Vagina (tissue), 2 donors: ENCODE data around the gene NCKAP5L.

Source experiments
- POLR2A ChIP-seq, 2 donors: fragments of 450-650 bp; IDR thresholded peaks; one replicate each; pipeline ENCODE4 v1.6.1; 2017; ENCODE audit warnings: antibody characterized with exemption in 2 of 2, mild to moderate bottlenecking in 2 of 2, moderate library complexity in 2 of 2
- TF ChIP-seq, protein P1 (sequence below), 3 experiments: fragments of 450-650 bp in 2 of 3; fragments of 200-600 bp in 1 of 3; sonication (generic) in 1 of 3; IDR thresholded peaks; one replicate each; pipeline ENCODE4 v1.5.1; 2017 to 2019; ENCODE audit warnings: antibody characterized with exemption in 3 of 3, mild to moderate bottlenecking in 2 of 3, moderate library complexity in 2 of 3

DNA sequence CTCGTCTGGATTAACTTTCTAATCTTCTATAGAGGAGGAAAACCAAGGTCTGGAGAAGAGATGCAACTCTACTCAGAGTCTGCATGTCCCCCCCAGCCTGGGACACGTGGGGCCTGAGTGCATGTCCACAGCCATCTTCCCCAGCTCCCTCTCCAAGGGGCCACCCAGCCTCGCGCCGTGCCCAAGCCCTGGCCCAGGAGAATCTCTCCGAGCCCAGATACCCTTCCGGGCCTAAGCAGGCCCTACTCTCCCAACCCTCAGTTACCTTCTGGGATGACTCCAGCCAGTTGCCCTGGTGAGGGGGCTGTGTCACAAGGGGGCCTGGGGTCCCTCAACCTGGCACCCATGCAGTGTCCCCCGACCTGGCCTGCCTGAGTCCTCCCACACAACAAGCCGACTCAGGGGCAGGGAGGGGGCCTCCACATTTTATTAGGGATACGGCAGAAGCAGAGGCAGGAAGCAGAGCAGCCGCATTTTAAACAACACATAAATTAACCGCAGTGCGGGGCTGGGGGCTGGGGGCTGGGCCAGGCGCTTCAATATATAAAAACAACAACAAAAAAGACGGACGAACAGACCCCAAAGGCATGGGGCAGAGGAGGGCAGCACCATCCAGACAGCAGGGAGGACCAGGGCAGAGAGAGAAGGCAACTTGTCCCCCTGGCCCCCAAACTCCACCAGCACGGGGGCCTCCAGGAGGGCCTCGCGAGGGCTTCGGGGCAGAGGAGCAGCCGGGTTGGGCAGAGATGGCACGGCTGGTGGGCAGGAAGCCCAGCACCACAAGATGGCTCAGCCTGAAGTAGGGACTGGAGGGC, 37.3 kb downstream of the NCKAP5L start:
- TF ChIP-seq, protein P1, sequence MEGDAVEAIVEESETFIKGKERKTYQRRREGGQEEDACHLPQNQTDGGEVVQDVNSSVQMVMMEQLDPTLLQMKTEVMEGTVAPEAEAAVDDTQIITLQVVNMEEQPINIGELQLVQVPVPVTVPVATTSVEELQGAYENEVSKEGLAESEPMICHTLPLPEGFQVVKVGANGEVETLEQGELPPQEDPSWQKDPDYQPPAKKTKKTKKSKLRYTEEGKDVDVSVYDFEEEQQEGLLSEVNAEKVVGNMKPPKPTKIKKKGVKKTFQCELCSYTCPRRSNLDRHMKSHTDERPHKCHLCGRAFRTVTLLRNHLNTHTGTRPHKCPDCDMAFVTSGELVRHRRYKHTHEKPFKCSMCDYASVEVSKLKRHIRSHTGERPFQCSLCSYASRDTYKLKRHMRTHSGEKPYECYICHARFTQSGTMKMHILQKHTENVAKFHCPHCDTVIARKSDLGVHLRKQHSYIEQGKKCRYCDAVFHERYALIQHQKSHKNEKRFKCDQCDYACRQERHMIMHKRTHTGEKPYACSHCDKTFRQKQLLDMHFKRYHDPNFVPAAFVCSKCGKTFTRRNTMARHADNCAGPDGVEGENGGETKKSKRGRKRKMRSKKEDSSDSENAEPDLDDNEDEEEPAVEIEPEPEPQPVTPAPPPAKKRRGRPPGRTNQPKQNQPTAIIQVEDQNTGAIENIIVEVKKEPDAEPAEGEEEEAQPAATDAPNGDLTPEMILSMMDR (IDR thresholded peaks at IDR 0.05): no peak
- no peak for TF ChIP-seq POLR2A (IDR thresholded peaks at IDR 0.05)
